GM21723 (cell line): Measurements from ENCODE around the gene CLIC5.
"Not testable (repeated sequence)": the region's sequence is repeated elsewhere in the genome, so short reads cannot be mapped to it uniquely, and the experiment has no call there.

Experiments used
- ATAC-seq: cut with Tn5 transposase; IDR thresholded peaks from one replicate; pipeline ENCODE4 v1.9.1; 2021; ENCODE audit warnings: mild to moderate bottlenecking, moderate library complexity; ENCODE audit not compliant: unreplicated experiment

CLIC5 gene

GRCh38 chr6:45929421-45930361, 86.0 kb downstream of the CLIC5 start:
- ATAC-seq = no peak

GRCh38 chr6:45928721-45929305, 86.8 kb downstream of the CLIC5 start:
- ATAC-seq = no peak

GRCh38 chr6:45927421-45928320, 88.0 kb downstream of the CLIC5 start:
- no peak for ATAC-seq

- ATAC-seq = not testable (repeated sequence)
Observed at GRCh38 chr6:45926423-45926822, 89.2 kb downstream of the CLIC5 start.

GRCh38 chr6:45924763-45925342, 90.8 kb downstream of the CLIC5 start:
- ATAC-seq = no peak

- peak; percentile 74 for ATAC-seq
Observed at GRCh38 chr6:45923831-45924391, 91.7 kb downstream of the CLIC5 start.

GRCh38 chr6:45922728-45923351, 92.8 kb downstream of the CLIC5 start:
- ATAC-seq = peak; percentile 35

GRCh38 chr6:45921691-45922281, 93.9 kb downstream of the CLIC5 start:
- ATAC-seq = no peak

GRCh38 chr6:45920819-45921511, 94.7 kb downstream of the CLIC5 start:
- peak; percentile 55 for ATAC-seq

- ATAC-seq = no peak
Observed at GRCh38 chr6:45917439-45917838, 98.2 kb downstream of the CLIC5 start.

- no peak for ATAC-seq
Observed at GRCh38 chr6:45916692-45917091, 99.0 kb downstream of the CLIC5 start.

GRCh38 chr6:45915780-45916468, 99.7 kb downstream of the CLIC5 start:
- ATAC-seq = no peak

GRCh38 chr6:45911691-45912090, 104.0 kb downstream of the CLIC5 start:
- no peak for ATAC-seq

GRCh38 chr6:45903959-45904358, 111.7 kb downstream of the CLIC5 start:
- no peak for ATAC-seq

GRCh38 chr6:45902984-45903383, 112.7 kb downstream of the CLIC5 start:
- ATAC-seq = no peak

- ATAC-seq = no peak
Observed at GRCh38 chr6:45901767-45902650, 113.7 kb downstream of the CLIC5 start.
